Uterus (tissue), 2 donors: ENCODE measurements around the gene ELAVL3.

ENCODE experiments used
- CTCF ChIP-seq, 4 experiments: fragments of 200-600 bp in 2 of 4; fragments of 450-650 bp in 2 of 4; sonication (generic) in 2 of 4; IDR thresholded peaks; one replicate each; pipeline ENCODE4 v1.5.1; 2016 to 2019; ENCODE audit warnings: antibody characterized with exemption in 4 of 4, mild to moderate bottlenecking in 2 of 4, moderate library complexity in 1 of 4
- POLR2A ChIP-seq, 2 donors: fragments of 450-650 bp; IDR thresholded peaks; one replicate each; pipeline ENCODE4 v1.6.1; 2016; ENCODE audit warnings: antibody characterized with exemption in 2 of 2, mild to moderate bottlenecking in 1 of 2, moderate library complexity in 1 of 2

GRCh38 chr19:11482384-11483050, 1.7 kb upstream of the ELAVL3 start:
- TF ChIP-seq CTCF (IDR thresholded peaks at IDR 0.05) (peak; percentile 83 to 97 (median 90)), POLR2A (IDR thresholded peaks at IDR 0.05) (no peak)
